ENCODE data around the gene ZFP64. TPM values are rescaled to one million over a fixed set of nuclear protein-coding genes. Genes with fewer than 3 reads are reported as not detected.
"Not testable (repeated sequence)": the region's sequence is repeated elsewhere in the genome, so short reads cannot be mapped to it uniquely, and the experiment has no call there.

The ZFP64 gene
- total RNA-seq, 5 donors from 2014 or later (not counting 1 experiment from before 2014, with no cell fraction given), result 8.1 to 12.1 (median 11.7) TPM

DNA sequence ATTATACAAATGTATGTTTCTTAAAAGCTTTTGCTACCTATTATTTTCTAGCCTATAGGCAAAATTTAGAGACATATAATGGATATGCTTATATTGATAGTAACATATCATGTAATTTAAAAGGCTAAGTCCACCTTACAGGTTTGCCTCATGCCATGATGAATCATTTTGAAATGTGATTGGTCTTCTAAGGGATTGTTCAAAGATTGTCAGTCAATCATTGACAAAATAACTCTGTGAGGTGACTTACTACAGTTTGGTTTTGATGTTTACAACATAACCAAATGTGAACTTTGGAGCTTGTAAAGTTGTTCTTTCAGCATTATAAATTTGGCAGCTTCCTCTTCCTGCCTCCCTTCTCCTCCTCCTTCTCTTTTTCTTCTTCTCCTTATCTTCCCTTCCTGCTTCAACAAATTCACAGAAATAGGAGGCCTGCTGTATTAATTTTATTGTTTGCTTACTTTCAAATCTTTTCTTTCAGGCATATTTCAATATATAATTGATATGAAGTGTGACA is 39.7 kb upstream of the ZFP64 start:
- Histone ChIP-seq H3K27me3 (replicated peaks in 1 of 2; ENCODE audit: control insufficient read depth in 2 of 2, extremely low read depth in 1 of 2, insufficient read depth in 2 of 2, low read length in 1 of 2) (peaks cover 0 to 3% of the 10 kb centered on the region in 2 experiments), H3K9me3 (no peaks in the 10 kb centered on the region), H3K27ac (ENCODE audit: low read length) (no peak overlapping the region), H3K36me3 (ENCODE audit: control insufficient read depth in 2 of 2, extremely low read depth in 1 of 2, insufficient read depth in 1 of 2, low read length in 1 of 2) (no peaks in the 10 kb centered on the region), H3K4me1 (ENCODE audit: control insufficient read depth in 1 of 2, extremely low read depth in 1 of 2, insufficient read depth in 2 of 2, low read length in 2 of 2) (no peaks in the 10 kb centered on the region), H3K4me3 (ENCODE audit: control insufficient read depth in 1 of 2, extremely low read depth in 1 of 2, low read length in 1 of 2) (no peak overlapping the region)
- DNase-seq (no peak), ATAC-seq (replicated peaks in 1 of 4) (no peak)
- ChIA-PET CTCF (no interaction called here), POLR2A (no interaction called here)
- peaks cover 0 to 3% (median 1%) of the 10 kb centered on the region in 3 donors for H3K4me1 Mint-ChIP-seq
- no peaks in the 10 kb centered on the region for H3K36me3 Mint-ChIP-seq
- H3K9me3 Mint-ChIP-seq, result no peaks in the 10 kb centered on the region
- H3K27ac Mint-ChIP-seq, result no peak overlapping the region
- H3K27me3 Mint-ChIP-seq, result peaks cover 12 to 16% of the 10 kb centered on the region in 2 donors
- H3K4me3 Mint-ChIP-seq, result no peak overlapping the region

DNA sequence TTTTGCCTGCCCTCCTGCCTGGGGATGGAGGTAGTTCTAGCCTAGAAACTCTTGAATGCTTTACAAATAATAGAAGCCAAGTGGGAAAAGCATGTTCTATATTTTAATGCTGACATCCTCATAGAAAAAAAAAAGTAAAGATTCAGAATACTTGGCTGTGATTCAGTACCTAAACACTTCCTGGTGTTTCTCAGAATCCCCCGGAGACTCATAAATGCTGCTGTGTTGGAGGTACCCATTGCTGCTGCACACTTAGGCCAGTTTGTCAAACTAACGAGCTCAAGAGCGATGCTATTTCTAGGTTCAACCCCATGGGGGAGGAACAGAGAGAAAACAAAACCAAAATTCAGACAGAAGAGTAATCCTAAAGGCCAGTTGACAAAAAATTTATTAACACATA is 38.8 kb upstream of the ZFP64 start:
- no peaks in the 10 kb centered on the region for H3K36me3 Mint-ChIP-seq
- CTCF ChIA-PET, result no interaction called here

DNA sequence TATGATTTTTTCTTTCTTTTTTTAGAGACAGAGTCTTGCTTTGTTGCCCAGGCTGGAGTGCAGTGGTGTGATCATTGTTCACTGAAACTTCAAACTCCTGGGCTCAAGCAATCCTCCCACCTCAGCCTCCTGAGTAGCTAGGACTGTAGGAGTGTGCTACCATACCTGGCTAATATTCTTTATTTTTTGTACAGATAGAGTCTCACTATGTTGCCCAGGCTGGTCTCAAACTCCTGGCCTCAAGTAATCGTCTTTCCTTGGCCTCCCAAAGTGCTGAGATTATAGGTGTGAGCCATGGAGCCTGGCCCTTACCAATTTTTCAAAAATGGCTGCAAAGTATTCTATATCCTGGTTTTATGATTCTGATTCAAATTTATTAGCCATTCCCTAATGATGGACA is 37.8 kb upstream of the ZFP64 start:
- CTCF ChIA-PET, result not testable (repeated sequence)
- WGBS (ENCODE audit: insufficient coverage), result 43% methylated on average over 1 of the region's 1 CpG

More for the DNA sequence above, 38.8 kb upstream of the ZFP64 start:
- peaks cover 12 to 16% of the 10 kb centered on the region in 2 donors for H3K27me3 Mint-ChIP-seq
- Histone ChIP-seq H3K4me1 (ENCODE audit: control insufficient read depth in 1 of 2, extremely low read depth in 1 of 2, insufficient read depth in 2 of 2, low read length in 2 of 2) (no peaks in the 10 kb centered on the region), H3K27me3 (replicated peaks in 1 of 2; ENCODE audit: control insufficient read depth in 2 of 2, extremely low read depth in 1 of 2, insufficient read depth in 2 of 2, low read length in 1 of 2) (peaks cover 0 to 3% of the 10 kb centered on the region in 2 experiments), H3K36me3 (ENCODE audit: control insufficient read depth in 2 of 2, extremely low read depth in 1 of 2, insufficient read depth in 1 of 2, low read length in 1 of 2) (no peaks in the 10 kb centered on the region), H3K9me3 (no peaks in the 10 kb centered on the region), H3K4me3 (ENCODE audit: control insufficient read depth in 1 of 2, extremely low read depth in 1 of 2, low read length in 1 of 2) (no peak overlapping the region), H3K27ac (ENCODE audit: low read length) (no peak overlapping the region)
- H3K27ac Mint-ChIP-seq, result no peak overlapping the region
- H3K9me3 Mint-ChIP-seq, result no peaks in the 10 kb centered on the region
- WGBS (ENCODE audit: insufficient coverage), result 56% methylated on average over 1 of the region's 3 CpGs
- ATAC-seq (replicated peaks in 1 of 4), result no peak
- H3K4me1 Mint-ChIP-seq, result peaks cover 0 to 3% (median 1%) of the 10 kb centered on the region in 3 donors
- POLR2A ChIA-PET, result no interaction called here
- DNase-seq, result no peak
- no peak overlapping the region for H3K4me3 Mint-ChIP-seq

DNA sequence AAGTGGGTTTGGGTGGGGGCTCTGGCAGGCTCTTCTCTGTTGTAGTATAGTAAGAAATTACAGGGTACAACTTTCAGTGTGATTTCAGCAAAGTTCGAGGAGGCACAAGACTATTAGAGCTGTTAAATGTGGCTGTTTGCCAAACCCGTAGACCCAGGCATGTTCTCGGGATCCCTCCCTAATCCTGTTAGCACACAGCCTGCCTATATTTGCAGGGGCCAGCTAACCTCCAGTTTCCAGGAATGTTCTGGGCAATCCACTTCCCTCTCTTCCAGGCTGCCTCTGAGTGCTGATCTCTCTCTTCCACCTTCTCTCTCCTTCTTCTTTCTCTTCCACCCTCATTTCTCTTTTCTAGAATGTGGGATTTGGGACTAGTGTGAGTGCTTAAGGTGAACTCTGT is 34.8 kb upstream of the ZFP64 start:
- DNase-seq (no peak), ATAC-seq (replicated peaks in 1 of 4) (no peak)
- POLR2A ChIA-PET, result no interaction called here
- no peaks in the 10 kb centered on the region for H3K36me3 Mint-ChIP-seq
- no peaks in the 10 kb centered on the region for H3K9me3 ChIP-seq
- H3K4me3 ChIP-seq (ENCODE audit: control insufficient read depth in 1 of 2, extremely low read depth in 1 of 2, low read length in 1 of 2), result no peak overlapping the region
- peaks cover 8 to 19% of the 10 kb centered on the region in 2 donors for H3K27me3 Mint-ChIP-seq
- peaks cover 0 to 3% of the 10 kb centered on the region in 2 experiments for H3K27me3 ChIP-seq (replicated peaks in 1 of 2; ENCODE audit: control insufficient read depth in 2 of 2, extremely low read depth in 1 of 2, insufficient read depth in 2 of 2, low read length in 1 of 2)
- peaks cover 0 to 2% (median 1%) of the 10 kb centered on the region in 3 donors for H3K4me1 Mint-ChIP-seq
- CTCF ChIA-PET, result no interaction called here
- H3K9me3 Mint-ChIP-seq, result peaks cover 4 to 5% (median 5%) of the 10 kb centered on the region in 3 donors
- no peaks in the 10 kb centered on the region for H3K4me1 ChIP-seq (ENCODE audit: control insufficient read depth in 1 of 2, extremely low read depth in 1 of 2, insufficient read depth in 2 of 2, low read length in 2 of 2)
- no peaks in the 10 kb centered on the region for H3K36me3 ChIP-seq (ENCODE audit: control insufficient read depth in 2 of 2, extremely low read depth in 1 of 2, insufficient read depth in 1 of 2, low read length in 1 of 2)
- no peak overlapping the region for H3K27ac Mint-ChIP-seq
- H3K4me3 Mint-ChIP-seq, result no peak overlapping the region
- WGBS (ENCODE audit: insufficient coverage), result 94% methylated on average over 3 of the region's 3 CpGs
- H3K27ac ChIP-seq (ENCODE audit: low read length), result no peak overlapping the region

More for the DNA sequence above, 37.8 kb upstream of the ZFP64 start:
- H3K27ac Mint-ChIP-seq; H3K36me3 ChIP-seq (ENCODE audit: control insufficient read depth in 2 of 2, extremely low read depth in 1 of 2, insufficient read depth in 1 of 2, low read length in 1 of 2); H3K36me3 Mint-ChIP-seq; ATAC-seq (replicated peaks in 1 of 4); H3K9me3 ChIP-seq; H3K4me3 Mint-ChIP-seq; H3K4me1 ChIP-seq (ENCODE audit: control insufficient read depth in 1 of 2, extremely low read depth in 1 of 2, insufficient read depth in 2 of 2, low read length in 2 of 2); H3K27ac ChIP-seq (ENCODE audit: low read length); H3K9me3 Mint-ChIP-seq; H3K4me1 Mint-ChIP-seq; H3K4me3 ChIP-seq (ENCODE audit: control insufficient read depth in 1 of 2, extremely low read depth in 1 of 2, low read length in 1 of 2); DNase-seq; H3K27me3 ChIP-seq (replicated peaks in 1 of 2; ENCODE audit: control insufficient read depth in 2 of 2, extremely low read depth in 1 of 2, insufficient read depth in 2 of 2, low read length in 1 of 2); POLR2A ChIA-PET: not testable (repeated sequence)
- peaks cover 12 to 18% of the 10 kb centered on the region in 2 donors for H3K27me3 Mint-ChIP-seq

DNA sequence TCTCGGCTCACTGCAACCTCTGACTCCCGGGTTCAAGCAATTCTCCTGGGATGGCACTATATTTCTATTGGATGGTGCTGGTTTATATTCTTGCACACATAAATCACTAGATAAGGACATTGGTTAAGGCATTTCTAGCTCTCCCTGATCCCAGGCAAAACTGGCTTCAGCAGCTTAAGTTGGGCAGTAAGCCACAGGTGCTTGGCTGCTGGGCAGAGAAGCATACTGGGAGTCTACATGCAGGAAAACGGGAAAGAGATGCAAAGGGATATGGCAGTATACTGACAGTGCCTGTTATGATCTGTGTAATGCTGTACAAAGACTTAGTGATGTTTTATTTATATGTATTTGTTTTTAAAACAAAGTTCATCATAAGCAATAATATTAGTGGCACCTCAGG is 33.3 kb upstream of the ZFP64 start:
- H3K27ac ChIP-seq (ENCODE audit: low read length), result no peak overlapping the region
- ChIA-PET CTCF (no interaction called here), POLR2A (no interaction called here)
- ATAC-seq (replicated peaks in 1 of 4) (no peak), DNase-seq (no peak)
- H3K27me3 ChIP-seq (replicated peaks in 1 of 2; ENCODE audit: control insufficient read depth in 2 of 2, extremely low read depth in 1 of 2, insufficient read depth in 2 of 2, low read length in 1 of 2), result peaks cover 0 to 3% of the 10 kb centered on the region in 2 experiments
- no peak overlapping the region for H3K4me3 ChIP-seq (ENCODE audit: control insufficient read depth in 1 of 2, extremely low read depth in 1 of 2, low read length in 1 of 2)
- Mint-ChIP-seq H3K9me3 (peaks cover 4 to 8% (median 6%) of the 10 kb centered on the region in 3 donors), H3K4me1 (no peaks in the 10 kb centered on the region), H3K36me3 (no peaks in the 10 kb centered on the region), H3K27ac (no peak overlapping the region), H3K4me3 (no peak overlapping the region), H3K27me3 (peaks cover 8 to 19% of the 10 kb centered on the region in 2 donors)
- no CpG with 5 or more reads among the region's 3 CpGs for WGBS (ENCODE audit: insufficient coverage)
- H3K36me3 ChIP-seq (ENCODE audit: control insufficient read depth in 2 of 2, extremely low read depth in 1 of 2, insufficient read depth in 1 of 2, low read length in 1 of 2), result no peaks in the 10 kb centered on the region
- no peaks in the 10 kb centered on the region for H3K4me1 ChIP-seq (ENCODE audit: control insufficient read depth in 1 of 2, extremely low read depth in 1 of 2, insufficient read depth in 2 of 2, low read length in 2 of 2)
- no peaks in the 10 kb centered on the region for H3K9me3 ChIP-seq

DNA sequence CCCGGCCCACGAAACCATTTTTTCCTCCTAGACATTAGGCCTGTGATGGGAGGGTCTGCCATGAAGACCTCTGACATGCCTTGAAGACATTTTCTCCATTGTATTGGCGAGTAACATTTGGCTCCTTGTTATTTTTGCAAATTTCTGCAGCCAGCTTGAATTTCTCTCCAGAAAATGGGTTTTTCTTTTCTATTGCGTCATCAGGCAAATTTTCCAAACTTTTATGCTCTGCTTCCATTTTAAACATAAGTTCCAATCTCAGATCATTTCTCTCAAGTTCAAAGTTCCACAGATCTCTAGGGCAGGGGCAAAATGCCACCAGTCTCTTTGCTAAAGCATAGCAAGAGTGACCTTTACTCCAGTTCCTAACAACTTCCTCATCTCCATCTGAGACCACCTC is 29.8 kb upstream of the ZFP64 start:
- H3K27me3 ChIP-seq (replicated peaks in 1 of 2; ENCODE audit: control insufficient read depth in 2 of 2, extremely low read depth in 1 of 2, insufficient read depth in 2 of 2, low read length in 1 of 2); H3K9me3 ChIP-seq; CTCF ChIA-PET; DNase-seq; H3K27ac Mint-ChIP-seq; H3K4me1 ChIP-seq (ENCODE audit: control insufficient read depth in 1 of 2, extremely low read depth in 1 of 2, insufficient read depth in 2 of 2, low read length in 2 of 2); H3K4me3 Mint-ChIP-seq; H3K4me1 Mint-ChIP-seq; H3K36me3 ChIP-seq (ENCODE audit: control insufficient read depth in 2 of 2, extremely low read depth in 1 of 2, insufficient read depth in 1 of 2, low read length in 1 of 2); H3K36me3 Mint-ChIP-seq; H3K4me3 ChIP-seq (ENCODE audit: control insufficient read depth in 1 of 2, extremely low read depth in 1 of 2, low read length in 1 of 2); ATAC-seq (replicated peaks in 1 of 4); H3K27ac ChIP-seq (ENCODE audit: low read length): not testable (repeated sequence)
- 93% methylated on average over 4 of the region's 4 CpGs for WGBS (ENCODE audit: insufficient coverage)
- POLR2A ChIA-PET, result interaction anchor here in 1 of 2 donors (0.7 kb wide), 1 partner anchor 1130 kb away, joined by 5 read pairs; no protein-coding TSS in a partner anchor
- Mint-ChIP-seq H3K27me3 (peaks cover 9 to 22% of the 10 kb centered on the region in 2 donors), H3K9me3 (peaks cover 8 to 16% (median 15%) of the 10 kb centered on the region in 3 donors)

DNA sequence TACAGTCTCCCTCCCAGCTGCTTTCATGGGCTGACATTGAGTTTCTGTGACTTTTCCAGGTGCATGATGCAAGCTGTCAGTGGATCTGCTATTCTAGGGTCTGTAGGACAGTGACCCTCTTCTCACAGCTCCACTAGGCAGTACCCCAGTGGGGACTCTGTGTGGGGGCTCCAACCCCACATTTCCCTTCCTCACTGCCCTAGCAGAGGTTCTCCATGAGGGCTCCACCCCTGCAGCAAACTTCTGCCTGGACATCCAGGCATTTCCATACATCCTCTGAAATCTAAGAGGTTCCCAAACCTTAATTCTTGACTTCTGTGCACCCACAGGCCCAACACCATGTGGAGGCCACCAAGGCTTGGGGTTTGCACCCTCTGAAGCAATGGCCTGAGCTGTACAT is 29.3 kb upstream of the ZFP64 start:
- H3K27ac Mint-ChIP-seq; POLR2A ChIA-PET; CTCF ChIA-PET; ATAC-seq (replicated peaks in 1 of 4); H3K4me1 Mint-ChIP-seq; H3K4me3 ChIP-seq (ENCODE audit: control insufficient read depth in 1 of 2, extremely low read depth in 1 of 2, low read length in 1 of 2); DNase-seq; H3K4me1 ChIP-seq (ENCODE audit: control insufficient read depth in 1 of 2, extremely low read depth in 1 of 2, insufficient read depth in 2 of 2, low read length in 2 of 2); H3K36me3 ChIP-seq (ENCODE audit: control insufficient read depth in 2 of 2, extremely low read depth in 1 of 2, insufficient read depth in 1 of 2, low read length in 1 of 2); H3K27me3 ChIP-seq (replicated peaks in 1 of 2; ENCODE audit: control insufficient read depth in 2 of 2, extremely low read depth in 1 of 2, insufficient read depth in 2 of 2, low read length in 1 of 2); H3K4me3 Mint-ChIP-seq; H3K9me3 ChIP-seq; H3K27ac ChIP-seq (ENCODE audit: low read length); H3K36me3 Mint-ChIP-seq: not testable (repeated sequence)
- peaks cover 9 to 22% of the 10 kb centered on the region in 2 donors for H3K27me3 Mint-ChIP-seq
- H3K9me3 Mint-ChIP-seq, result peaks cover 8 to 16% (median 15%) of the 10 kb centered on the region in 3 donors

Measured in T-cell (primary cell).